Muscle of leg (tissue), 11 donors: ENCODE data around the gene MYO6. TPM values are rescaled to one million over a fixed set of nuclear protein-coding genes. Genes with fewer than 3 reads are reported as not detected.
A peak's percentile ranks its signal among the peaks of the same experiment; 100 is the strongest.

ENCODE experiments used
- DNase-seq: peaks from one replicate; pipeline ENCODE4 v3.0.0; 2013
- H3K27ac ChIP-seq: one replicate; pipeline ENCODE4 v1.5.1; 2013; ENCODE audit warnings: mild to moderate bottlenecking, low read length, control low read depth
- H3K27me3 ChIP-seq: one replicate; pipeline ENCODE4 v1.6.1; 2013; ENCODE audit warnings: low read length; ENCODE audit not compliant: control insufficient read depth, insufficient read depth
- H3K36me3 ChIP-seq: one replicate; pipeline ENCODE4 v1.6.1; 2013; ENCODE audit warnings: low read length; ENCODE audit not compliant: control insufficient read depth, insufficient read depth
- H3K4me1 ChIP-seq: one replicate; pipeline ENCODE4 v1.6.1; 2013; ENCODE audit warnings: low read length; ENCODE audit not compliant: control insufficient read depth, insufficient read depth
- H3K4me3 ChIP-seq: one replicate; pipeline ENCODE4 v1.5.1; 2013; ENCODE audit warnings: low read length, control low read depth
- H3K9me3 ChIP-seq: replicated peaks from 2 replicates; pipeline ENCODE4 v1.6.1; 2013; ENCODE audit warnings: low read depth, low read length; ENCODE audit not compliant: control insufficient read depth
- WGBS: methylation state at CpG from one replicate; pipeline ENCODE4 v1.1.5; 2013; ENCODE audit warnings: missing lambda C conversion rate; ENCODE audit not compliant: insufficient coverage; 5-methylcytosine and 5-hydroxymethylcytosine counted together
- polyA plus RNA-seq, 8 donors: library from polyadenylated mRNA; unstranded; fragments of 120-200 nt; gene quantifications; one replicate each; pipeline versions ENCODE4 v1.2.1 to v1.2.3, GENCODE V29; 2013; ENCODE audit warnings: inconsistent platforms in 1 of 8, low replicate concordance in 1 of 8; ENCODE audit not compliant: insufficient read length in 8 of 8, insufficient read depth in 1 of 8
- total RNA-seq: library from RNA; stranded (reverse); fragments of 120-200 nt; gene quantifications from one replicate; pipeline ENCODE4 v1.2.4, GENCODE V29; 2013

The MYO6 gene
- total and polyA plus RNA-seq, 9 donors: 4.0 to 10.1 (median 6.3) TPM

DNA sequence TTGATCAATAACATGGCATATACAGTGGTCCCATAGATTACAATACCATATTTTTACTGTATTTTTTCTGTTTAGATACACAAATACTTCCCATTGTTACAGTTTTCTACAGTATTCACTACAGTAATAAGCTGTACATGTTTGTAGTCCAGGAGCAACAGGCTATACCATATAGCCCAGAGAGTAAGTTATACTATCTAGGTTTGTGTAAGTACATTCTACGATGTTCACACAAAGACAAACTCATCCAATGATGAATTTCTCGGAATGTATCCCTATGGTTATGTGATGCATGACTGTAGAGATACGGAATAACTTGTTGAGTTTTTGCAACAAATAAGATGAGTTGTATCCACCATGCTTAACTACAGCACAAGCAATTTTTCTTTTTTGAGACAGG lies 3.6 kb upstream of the MYO6 start:
- H3K9me3 ChIP-seq: no peaks in the 10 kb centered on the region
- H3K36me3 ChIP-seq: no peaks in the 10 kb centered on the region
- DNase-seq: no peak
- peaks cover 10% of the 10 kb centered on the region for H3K27me3 ChIP-seq
- no peak overlapping the region for H3K27ac ChIP-seq
- no CpG with 5 or more reads among the region's 3 CpGs for WGBS
- H3K4me1 ChIP-seq: peaks cover 2% of the 10 kb centered on the region
- no peak overlapping the region for H3K4me3 ChIP-seq

DNA sequence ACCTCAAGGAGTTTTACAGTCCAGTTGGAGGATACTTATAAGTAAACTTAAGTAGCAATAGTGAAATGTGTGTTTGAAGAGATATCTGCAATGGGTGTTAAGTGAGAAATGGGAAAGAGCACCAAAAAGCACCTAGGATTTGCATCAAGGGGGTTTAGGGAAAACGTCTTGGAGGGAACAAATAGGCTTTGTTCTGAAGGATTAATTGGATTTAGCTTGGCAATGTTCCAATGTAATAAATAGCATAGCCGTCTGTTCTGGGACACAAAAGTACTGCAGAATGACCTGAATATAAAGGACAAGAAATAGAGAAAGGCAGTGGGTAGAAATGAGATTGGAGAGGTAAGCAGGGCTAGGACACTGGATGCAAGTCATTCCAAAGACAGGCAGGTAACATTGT lies 2.8 kb upstream of the MYO6 start:
- DNase-seq: no peak
- Histone ChIP-seq H3K27me3 (peaks cover 10% of the 10 kb centered on the region), H3K9me3 (no peaks in the 10 kb centered on the region), H3K4me1 (peaks cover 2% of the 10 kb centered on the region), H3K27ac (no peak overlapping the region), H3K36me3 (no peaks in the 10 kb centered on the region), H3K4me3 (no peak overlapping the region)
- 19% methylated on average over 2 of the region's 2 CpGs for whole genome bisulfite sequencing

DNA sequence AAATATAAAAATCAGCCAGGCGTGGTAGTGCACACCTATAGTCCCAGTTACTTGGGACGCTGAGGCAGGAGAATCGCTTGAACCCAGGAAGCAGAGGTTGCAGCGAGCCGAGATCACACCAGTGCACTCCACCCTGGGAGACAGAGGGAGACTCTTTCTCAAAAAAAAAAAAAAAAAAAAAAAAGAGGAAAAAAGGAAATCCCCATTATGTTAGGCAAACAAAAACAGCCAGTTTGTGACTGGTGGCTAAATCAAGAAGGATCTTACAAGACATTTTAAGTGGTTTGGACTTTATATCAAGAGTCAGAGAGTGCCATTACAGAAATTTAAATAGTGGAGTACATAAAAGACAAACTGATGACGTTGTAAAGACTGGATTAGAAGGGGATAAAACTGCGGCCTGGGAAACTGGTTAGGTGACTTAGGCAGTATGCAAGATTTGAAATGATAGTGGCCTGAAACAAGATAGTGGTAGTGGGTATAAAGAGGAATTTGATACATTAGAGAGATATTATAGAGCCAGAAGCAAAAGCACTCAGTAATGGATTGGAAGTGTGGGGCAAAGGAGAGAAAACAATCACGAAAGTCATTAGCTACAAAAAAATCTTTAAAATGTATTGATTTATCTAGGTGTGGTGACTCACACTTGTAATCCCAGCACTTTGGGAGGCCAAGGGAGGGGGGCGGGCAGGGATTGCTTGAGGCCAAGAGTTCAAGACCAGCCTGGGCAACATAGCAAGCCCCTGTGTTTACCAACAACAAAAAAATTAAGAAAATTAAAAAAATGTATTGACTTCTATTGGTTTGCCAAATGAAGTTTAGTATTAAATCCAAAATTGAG lies 1.7 kb upstream of the MYO6 start:
- DNase-seq: no peak
- Histone ChIP-seq H3K27ac (no peak overlapping the region), H3K27me3 (peaks cover 10% of the 10 kb centered on the region), H3K36me3 (no peaks in the 10 kb centered on the region), H3K4me1 (peaks cover 2% of the 10 kb centered on the region), H3K9me3 (no peaks in the 10 kb centered on the region), H3K4me3 (no peak overlapping the region)
- 90% methylated on average over 2 of the region's 9 CpGs for WGBS

DNA sequence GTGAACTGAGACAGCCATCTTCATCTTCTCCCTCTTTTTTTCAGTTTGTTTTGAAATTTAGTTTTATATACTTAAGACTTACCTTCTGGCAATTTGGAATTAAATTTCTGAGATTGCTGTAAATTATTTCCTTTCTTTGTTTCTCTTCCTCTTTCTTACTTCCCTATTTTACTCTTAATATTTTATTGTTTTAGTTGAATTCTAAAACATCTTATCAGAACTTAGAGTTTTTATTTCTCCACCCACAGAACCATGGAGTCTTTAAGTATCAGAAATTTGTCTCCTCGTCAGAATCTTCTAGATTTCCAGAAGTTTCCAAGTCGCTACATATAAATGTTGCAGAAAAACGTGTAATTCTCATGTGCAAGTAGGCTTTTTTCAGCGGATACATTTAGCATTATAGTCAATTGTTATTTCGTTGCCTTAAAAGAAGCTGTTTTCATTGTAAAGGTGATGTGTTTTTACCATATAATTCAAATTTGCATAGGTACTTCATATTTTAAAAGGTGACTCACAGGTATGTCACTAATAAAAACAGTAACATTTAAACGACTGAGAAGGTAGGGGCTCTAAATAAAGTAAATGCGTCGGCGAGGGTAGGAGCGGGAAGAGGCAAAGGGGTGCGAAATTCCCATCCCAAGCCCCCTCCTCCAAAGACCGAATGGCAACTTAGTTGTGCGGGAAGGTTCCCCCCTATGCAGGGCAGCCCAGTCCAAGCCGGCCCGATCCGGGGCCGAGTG lies 866 bp upstream of the MYO6 start:
- peaks cover 10% of the 10 kb centered on the region for H3K27me3 ChIP-seq
- DNase-seq: no peak

DNA sequence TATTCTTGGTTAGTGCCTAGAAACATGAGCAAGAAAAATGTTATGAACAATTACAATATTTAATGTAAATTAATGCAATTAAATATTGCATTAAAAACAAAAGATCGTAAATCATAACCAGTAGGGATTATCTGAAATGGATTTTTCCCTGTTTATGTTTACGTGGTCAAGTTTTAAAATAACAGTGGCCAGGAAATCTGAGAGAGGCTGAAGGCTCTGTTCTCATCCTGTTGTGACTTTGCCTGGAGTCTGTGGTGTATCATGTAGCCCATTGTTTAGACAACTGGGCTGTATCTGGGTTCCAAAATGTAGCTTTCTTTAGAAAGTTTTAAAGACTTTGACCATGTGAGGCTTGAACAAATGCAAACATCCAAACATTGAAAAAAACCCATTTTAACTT lies 2.4 kb downstream of the MYO6 start:
- Histone ChIP-seq H3K4me3 (no peak overlapping the region), H3K36me3 (no peaks in the 10 kb centered on the region), H3K27ac (no peak overlapping the region), H3K27me3 (peaks cover 10% of the 10 kb centered on the region), H3K9me3 (no peaks in the 10 kb centered on the region), H3K4me1 (peaks cover 2% of the 10 kb centered on the region)
- DNase-seq: no peak
- 70% methylated on average over 2 of the region's 2 CpGs for WGBS

More for the DNA sequence above, 866 bp upstream of the MYO6 start:
- Histone ChIP-seq H3K27ac (peak overlapping the region; percentile 78), H3K4me1 (peaks cover 2% of the 10 kb centered on the region), H3K36me3 (no peaks in the 10 kb centered on the region), H3K9me3 (no peaks in the 10 kb centered on the region), H3K4me3 (peak overlapping the region; percentile 87)
- 0% methylated on average over 6 of the region's 17 CpGs for WGBS

DNA sequence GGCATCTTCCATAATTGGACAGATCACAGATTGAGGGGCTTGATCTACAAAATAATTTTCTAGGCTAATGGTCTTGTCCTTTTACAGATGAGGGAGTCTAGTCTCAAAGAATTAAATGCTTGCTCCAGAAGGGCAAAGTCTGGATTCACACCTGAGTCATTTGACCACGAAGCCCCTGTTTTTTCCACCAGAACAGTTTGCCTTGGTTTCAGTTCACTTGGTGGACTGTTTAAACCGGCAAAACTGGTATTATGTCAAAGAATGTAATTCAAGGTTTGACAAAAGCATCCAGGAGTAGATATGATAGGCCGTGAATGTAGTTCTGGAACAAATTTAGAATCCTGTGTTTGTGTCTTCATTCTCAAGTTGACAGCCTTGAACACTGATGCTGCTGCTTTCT lies 3.3 kb downstream of the MYO6 start:
- Histone ChIP-seq H3K27me3 (peaks cover 6% of the 10 kb centered on the region), H3K27ac (no peak overlapping the region), H3K36me3 (no peaks in the 10 kb centered on the region), H3K4me3 (no peak overlapping the region), H3K4me1 (peaks cover 2% of the 10 kb centered on the region), H3K9me3 (no peaks in the 10 kb centered on the region)
- 88% methylated on average over 2 of the region's 3 CpGs for WGBS
- DNase-seq: no peak

DNA sequence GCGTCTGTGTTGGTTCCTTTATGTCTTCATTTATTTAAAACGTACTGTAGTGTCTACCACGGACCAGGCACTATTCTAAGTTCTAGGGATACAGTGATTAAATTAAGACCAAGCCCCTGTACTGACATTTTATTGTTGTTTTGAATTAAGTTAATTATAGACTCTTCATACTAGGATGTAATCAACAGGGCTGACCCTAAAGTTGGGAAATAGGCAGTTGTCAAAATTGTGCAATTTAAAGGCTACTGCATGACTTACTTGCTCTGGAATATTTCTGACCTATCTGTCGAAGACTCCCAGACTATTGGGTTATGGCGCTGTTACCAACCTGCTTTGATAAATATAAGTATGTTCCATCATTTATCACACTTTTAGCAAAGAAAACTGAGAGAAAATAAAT lies 6.7 kb downstream of the MYO6 start:
- whole genome bisulfite sequencing: no CpG with 5 or more reads among the region's 5 CpGs
- H3K27ac ChIP-seq: no peak overlapping the region
- no peaks in the 10 kb centered on the region for H3K36me3 ChIP-seq

DNA sequence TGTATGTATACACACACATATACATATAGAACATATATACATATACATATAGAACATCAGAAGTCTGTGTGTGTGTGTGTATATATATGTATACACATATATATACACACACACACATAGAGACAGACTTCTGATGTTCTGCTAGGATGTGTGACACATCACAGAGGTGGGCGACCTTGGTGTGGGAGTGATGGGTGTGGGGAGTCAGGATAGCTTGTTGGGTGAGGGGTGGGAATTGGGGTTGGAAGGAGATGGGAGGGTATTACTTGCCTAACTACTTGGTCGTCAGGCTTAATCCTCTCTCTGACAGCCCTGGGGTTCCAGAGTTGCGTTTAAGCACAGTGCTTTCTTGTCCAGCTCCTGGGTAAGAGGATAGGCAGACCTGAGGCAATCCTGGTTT lies 8.3 kb downstream of the MYO6 start:
- Histone ChIP-seq H3K27ac (no peak overlapping the region), H3K36me3 (no peaks in the 10 kb centered on the region), H3K4me3 (no peak overlapping the region), H3K27me3 (no peaks in the 10 kb centered on the region), H3K4me1 (no peaks in the 10 kb centered on the region), H3K9me3 (no peaks in the 10 kb centered on the region)
- no peak for DNase-seq
- no CpG with 5 or more reads among the region's 3 CpGs for WGBS

More for the DNA sequence above, 6.7 kb downstream of the MYO6 start:
- H3K4me3 ChIP-seq: no peak overlapping the region
- H3K27me3 ChIP-seq: no peaks in the 10 kb centered on the region
- H3K4me1 ChIP-seq: no peaks in the 10 kb centered on the region
- H3K9me3 ChIP-seq: no peaks in the 10 kb centered on the region
- no peak for DNase-seq

DNA sequence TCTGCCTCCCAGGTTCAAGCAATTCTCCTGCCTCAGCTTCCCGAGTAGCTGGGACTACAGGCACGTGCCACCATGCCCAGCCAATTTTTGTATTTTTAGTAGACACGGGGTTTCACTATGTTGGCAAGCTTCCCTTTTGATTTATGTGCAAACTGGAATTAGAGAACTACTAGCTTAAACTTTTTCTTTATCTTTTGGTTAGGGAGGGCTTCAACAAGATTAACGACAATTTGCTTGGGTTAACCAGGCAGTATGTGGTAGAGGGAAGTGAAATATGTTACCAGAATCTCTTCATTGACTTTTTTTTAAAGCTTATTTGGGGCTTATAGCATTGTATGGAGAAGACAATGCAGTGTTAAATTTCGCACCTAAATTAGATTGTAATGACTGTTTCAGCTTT lies 9.0 kb downstream of the MYO6 start:
- H3K27me3 ChIP-seq: no peaks in the 10 kb centered on the region
- DNase-seq: no peak
- H3K9me3 ChIP-seq: no peaks in the 10 kb centered on the region
- H3K4me3 ChIP-seq: no peak overlapping the region
- H3K36me3 ChIP-seq: no peaks in the 10 kb centered on the region
- no peak overlapping the region for H3K27ac ChIP-seq
- WGBS: no CpG with 5 or more reads among the region's 5 CpGs
- no peaks in the 10 kb centered on the region for H3K4me1 ChIP-seq

DNA sequence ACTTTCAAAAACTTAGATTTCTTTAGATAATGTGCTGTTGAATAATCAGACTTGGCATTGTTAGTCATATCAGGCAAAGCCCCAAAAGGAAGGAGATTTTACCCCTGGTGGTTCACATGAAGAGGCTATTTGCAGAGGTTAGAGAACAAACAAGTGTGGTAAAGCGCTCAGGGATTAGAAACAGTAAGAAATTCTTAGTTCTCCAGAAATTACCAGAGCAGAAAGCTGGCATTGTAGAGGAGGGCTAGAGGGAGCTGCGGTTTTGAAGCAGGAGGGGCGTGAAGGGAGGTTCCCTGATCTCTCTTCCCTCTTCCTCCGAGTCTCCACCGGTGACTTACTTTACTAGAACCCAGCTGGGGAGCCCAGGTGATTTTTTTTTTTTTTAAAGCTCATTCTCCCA lies 10.2 kb downstream of the MYO6 start:
- no peaks in the 10 kb centered on the region for H3K36me3 ChIP-seq
- no peak overlapping the region for H3K27ac ChIP-seq
- 80% methylated on average over 2 of the region's 5 CpGs for WGBS
- no peaks in the 10 kb centered on the region for H3K9me3 ChIP-seq
- no peak overlapping the region for H3K4me3 ChIP-seq
- H3K27me3 ChIP-seq: no peaks in the 10 kb centered on the region
- H3K4me1 ChIP-seq: no peaks in the 10 kb centered on the region
- DNase-seq: no peak
